Panc1 (cell line): Measurements from ENCODE around the gene UVSSA. TPM values are rescaled to one million over a fixed set of nuclear protein-coding genes. Genes with fewer than 3 reads are reported as not detected.
"Not testable (repeated sequence)": the region's sequence is repeated elsewhere in the genome, so short reads cannot be mapped to it uniquely, and the experiment has no call there.

Experiments
- ATAC-seq: fragments of 200-7000 bp; cut with Tn5 transposase; 2 replicates; pipeline ENCODE4 v1.9.1; 2020; ENCODE audit warnings: mild to moderate bottlenecking, moderate library complexity
- BruUV-seq: library from RNA; stranded (reverse); fragments of 400-500 nt; replicated peaks from 2 replicates; lab custom pipeline; 2021; lab: Mats Ljungman, UMichigan
- CTCF ChIA-PET: fragments of 300-600 bp; sonication (Branson Sonifier 250); formaldehyde crosslinking; loops from one replicate; lab custom pipeline; 2022; ENCODE audit warnings: antibody characterized with exemption; lab: Charles Lee
- POLR2A ChIA-PET: fragments of 300-600 bp; sonication (Branson Sonifier 250); formaldehyde crosslinking; loops from one replicate; lab custom pipeline; 2022; ENCODE audit warnings: antibody characterized with exemption; lab: Charles Lee
- DNase-seq: peaks from one replicate; pipeline ENCODE4 v3.0.0-alpha.2; 2010; ENCODE audit warnings: low read depth, low spot score
- H3K27ac ChIP-seq: 2 replicates; pipeline ENCODE4 v1.5.1; 2011; ENCODE audit warnings: mild to moderate bottlenecking, low read length, inconsistent platforms
- H3K27me3 ChIP-seq: fragments of 200-500 bp; sonication (Bioruptor generic); 2 replicates; pipeline ENCODE4 v1.6.0; 2014; ENCODE audit warnings: low read length, inconsistent platforms; ENCODE audit not compliant: control insufficient read depth, insufficient read depth
- H3K36me3 ChIP-seq: fragments of 200-500 bp; sonication (Bioruptor generic); 2 replicates; pipeline ENCODE4 v1.5.1; 2014; ENCODE audit warnings: inconsistent platforms, mild to moderate bottlenecking, low read length, moderate library complexity; ENCODE audit not compliant: control insufficient read depth, insufficient read depth
- H3K4me1 ChIP-seq: 2 replicates; pipeline ENCODE4 v1.5.1; 2011; ENCODE audit warnings: inconsistent platforms, mild to moderate bottlenecking, low read length, moderate library complexity; ENCODE audit not compliant: control insufficient read depth, insufficient read depth
- H3K4me3 ChIP-seq, 2 experiments: 2 replicates each; pipeline ENCODE4 v1.5.1; 2011 to 2012; ENCODE audit warnings: low read depth in 2 of 2, low read length in 2 of 2, mild to moderate bottlenecking in 2 of 2, inconsistent platforms in 1 of 2, moderate library complexity in 1 of 2
- H3K9me3 ChIP-seq: fragments of 200-500 bp; sonication (Bioruptor generic); 2 replicates; pipeline ENCODE4 v1.5.1; 2014; ENCODE audit warnings: low read depth, mild to moderate bottlenecking, inconsistent platforms, low read length, moderate library complexity; ENCODE audit not compliant: control insufficient read depth, insufficient read depth
- POLR2AphosphoS5 ChIP-seq: IDR thresholded peaks from 2 replicates; pipeline ENCODE4 v1.6.1; 2012; ENCODE audit warnings: mild to moderate bottlenecking, low read depth, low read length, moderate library complexity
- SIN3A ChIP-seq: IDR thresholded peaks from 2 replicates; pipeline ENCODE4 v1.6.1; 2012; ENCODE audit warnings: low read depth, mild to moderate bottlenecking, low read length, moderate library complexity, borderline replicate concordance; ENCODE audit not compliant: insufficient read depth
- TCF7L2 ChIP-seq: IDR thresholded peaks from 2 replicates; pipeline ENCODE4 v1.6.1; 2011; ENCODE audit warnings: mild to moderate bottlenecking, low read depth, low read length, inconsistent platforms
- in situ Hi-C: cut with HindIII; loops from 2 replicates; pipeline ENCODE4 v1.10.0; 2016; ENCODE audit warnings: low sequenced_read_pairs, low pct_unique_long_range_greater_than_20kb
- intact Hi-C: fragments of 100-400 bp; cut with micrococcal nuclease; formaldehyde crosslinking; loops from one replicate; pipeline ENCODE4 v1.10.0; 2022; ENCODE audit not compliant: unreplicated experiment
- total RNA-seq: library from RNA; stranded (reverse); gene quantifications from one replicate; pipeline ENCODE4 v1.2.1, GENCODE V29; 2021; ENCODE audit not compliant: unreplicated experiment
- TF ChIP-seq, protein P1 (sequence below), 2 experiments: IDR thresholded peaks; 2 replicates each; pipeline ENCODE4 v1.6.1; 2011 to 2012; ENCODE audit warnings: low read depth in 2 of 2, control low read depth in 1 of 2, low read length in 1 of 2, mild to moderate bottlenecking in 1 of 2, moderate library complexity in 1 of 2; ENCODE audit not compliant: insufficient read depth in 1 of 2
- TF ChIP-seq, protein P2 (sequence below): fragments of 450-650 bp; IDR thresholded peaks from 2 replicates; pipeline ENCODE4 v1.5.1; 2017; ENCODE audit warnings: mild to moderate bottlenecking

The UVSSA gene
- total RNA-seq, 1 experiment from 2014 or later: 23.4 TPM

- no peak for ATAC-seq
- BruUV-seq: no TSS peak
- TF ChIP-seq POLR2AphosphoS5: no peak
- TF ChIP-seq, protein P1, sequence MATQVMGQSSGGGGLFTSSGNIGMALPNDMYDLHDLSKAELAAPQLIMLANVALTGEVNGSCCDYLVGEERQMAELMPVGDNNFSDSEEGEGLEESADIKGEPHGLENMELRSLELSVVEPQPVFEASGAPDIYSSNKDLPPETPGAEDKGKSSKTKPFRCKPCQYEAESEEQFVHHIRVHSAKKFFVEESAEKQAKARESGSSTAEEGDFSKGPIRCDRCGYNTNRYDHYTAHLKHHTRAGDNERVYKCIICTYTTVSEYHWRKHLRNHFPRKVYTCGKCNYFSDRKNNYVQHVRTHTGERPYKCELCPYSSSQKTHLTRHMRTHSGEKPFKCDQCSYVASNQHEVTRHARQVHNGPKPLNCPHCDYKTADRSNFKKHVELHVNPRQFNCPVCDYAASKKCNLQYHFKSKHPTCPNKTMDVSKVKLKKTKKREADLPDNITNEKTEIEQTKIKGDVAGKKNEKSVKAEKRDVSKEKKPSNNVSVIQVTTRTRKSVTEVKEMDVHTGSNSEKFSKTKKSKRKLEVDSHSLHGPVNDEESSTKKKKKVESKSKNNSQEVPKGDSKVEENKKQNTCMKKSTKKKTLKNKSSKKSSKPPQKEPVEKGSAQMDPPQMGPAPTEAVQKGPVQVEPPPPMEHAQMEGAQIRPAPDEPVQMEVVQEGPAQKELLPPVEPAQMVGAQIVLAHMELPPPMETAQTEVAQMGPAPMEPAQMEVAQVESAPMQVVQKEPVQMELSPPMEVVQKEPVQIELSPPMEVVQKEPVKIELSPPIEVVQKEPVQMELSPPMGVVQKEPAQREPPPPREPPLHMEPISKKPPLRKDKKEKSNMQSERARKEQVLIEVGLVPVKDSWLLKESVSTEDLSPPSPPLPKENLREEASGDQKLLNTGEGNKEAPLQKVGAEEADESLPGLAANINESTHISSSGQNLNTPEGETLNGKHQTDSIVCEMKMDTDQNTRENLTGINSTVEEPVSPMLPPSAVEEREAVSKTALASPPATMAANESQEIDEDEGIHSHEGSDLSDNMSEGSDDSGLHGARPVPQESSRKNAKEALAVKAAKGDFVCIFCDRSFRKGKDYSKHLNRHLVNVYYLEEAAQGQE (IDR thresholded peaks at IDR 0.05; ENCODE audit: insufficient read depth in 1 of 2, low read depth in 2 of 2, low read length in 1 of 2): no peak
- intact Hi-C loops (no loop called here), in situ Hi-C loops (no loop called here)
- POLR2A ChIA-PET: no interaction called here
- no peak overlapping the region for H3K4me3 ChIP-seq
- no peaks in the 10 kb centered on the region for H3K36me3 ChIP-seq
- no peak overlapping the region for H3K27ac ChIP-seq
- H3K9me3 ChIP-seq: no peaks in the 10 kb centered on the region
- no peak for DNase-seq
- no peaks in the 10 kb centered on the region for H3K27me3 ChIP-seq
- CTCF ChIA-PET: no interaction called here
- no peaks in the 10 kb centered on the region for H3K4me1 ChIP-seq
Observed at GRCh38 chr4:1371176-1372165, 24.5 kb downstream of the UVSSA start.

DNA sequence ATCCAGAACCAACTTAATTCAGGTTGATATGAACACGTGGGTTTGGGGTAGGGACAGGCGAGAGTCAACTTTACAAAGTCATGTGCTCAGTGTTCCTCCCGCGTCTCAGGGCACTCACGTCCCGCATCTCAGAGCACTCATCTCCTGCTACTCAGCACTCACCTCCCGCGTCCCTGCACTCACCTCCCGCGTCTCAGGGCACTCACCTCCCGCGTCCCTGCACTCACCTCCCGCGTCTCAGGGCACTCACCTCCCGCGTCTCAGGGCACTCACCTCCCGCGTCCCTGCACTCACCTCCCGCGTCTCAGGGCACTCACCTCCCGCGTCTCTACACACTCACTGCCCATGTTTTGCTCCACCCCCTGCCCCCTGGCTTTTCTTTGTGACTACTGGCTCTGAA lies 25.6 kb downstream of the UVSSA start:
- H3K36me3 ChIP-seq, POLR2A ChIA-PET, in situ Hi-C loops, H3K9me3 ChIP-seq, BruUV-seq, DNase-seq, H3K27me3 ChIP-seq, ATAC-seq, H3K4me1 ChIP-seq, H3K27ac ChIP-seq, intact Hi-C loops, H3K4me3 ChIP-seq, CTCF ChIA-PET: not testable (repeated sequence)

DNA sequence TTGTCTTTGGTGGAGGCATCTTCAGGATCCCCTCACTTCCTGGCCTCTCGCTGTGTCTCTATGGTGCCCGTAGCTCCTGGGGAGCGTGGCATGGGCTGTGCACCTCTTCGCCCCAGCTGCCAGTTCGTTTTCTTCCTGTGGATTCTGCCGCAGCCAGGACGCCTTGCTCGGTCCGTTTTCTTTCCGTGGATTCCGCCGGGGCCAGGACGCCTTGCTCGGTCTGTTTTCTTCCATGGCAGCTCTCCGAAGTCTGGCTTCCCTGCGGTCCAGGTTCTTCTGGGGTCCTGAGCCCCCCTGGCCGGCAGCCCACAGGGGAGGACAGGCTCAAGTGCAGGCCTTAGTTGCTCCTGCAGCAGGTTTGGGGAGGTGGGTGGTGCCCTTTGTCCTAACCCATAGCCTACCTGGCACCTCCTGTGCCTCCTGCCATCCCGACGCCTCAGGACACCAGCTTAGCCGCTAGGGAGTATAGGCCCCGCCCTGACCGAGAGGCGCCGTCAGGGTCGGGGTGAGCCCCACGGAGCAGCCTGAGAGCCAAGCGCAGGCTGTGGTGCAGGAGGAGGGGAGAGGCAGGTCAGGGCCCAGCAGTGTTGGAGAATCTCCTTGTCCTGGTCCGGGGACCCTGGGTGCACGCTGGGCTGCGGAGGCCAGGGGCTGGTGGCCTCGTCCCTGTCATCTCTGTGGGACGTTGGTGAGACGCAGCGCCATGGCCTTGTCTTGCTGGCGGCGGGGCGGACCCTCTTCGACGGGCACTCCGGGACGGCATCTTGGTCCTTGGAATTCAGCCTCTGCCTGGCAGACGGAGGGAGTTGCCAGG lies 27.1 kb downstream of the UVSSA start:
- TF ChIP-seq, protein P2, sequence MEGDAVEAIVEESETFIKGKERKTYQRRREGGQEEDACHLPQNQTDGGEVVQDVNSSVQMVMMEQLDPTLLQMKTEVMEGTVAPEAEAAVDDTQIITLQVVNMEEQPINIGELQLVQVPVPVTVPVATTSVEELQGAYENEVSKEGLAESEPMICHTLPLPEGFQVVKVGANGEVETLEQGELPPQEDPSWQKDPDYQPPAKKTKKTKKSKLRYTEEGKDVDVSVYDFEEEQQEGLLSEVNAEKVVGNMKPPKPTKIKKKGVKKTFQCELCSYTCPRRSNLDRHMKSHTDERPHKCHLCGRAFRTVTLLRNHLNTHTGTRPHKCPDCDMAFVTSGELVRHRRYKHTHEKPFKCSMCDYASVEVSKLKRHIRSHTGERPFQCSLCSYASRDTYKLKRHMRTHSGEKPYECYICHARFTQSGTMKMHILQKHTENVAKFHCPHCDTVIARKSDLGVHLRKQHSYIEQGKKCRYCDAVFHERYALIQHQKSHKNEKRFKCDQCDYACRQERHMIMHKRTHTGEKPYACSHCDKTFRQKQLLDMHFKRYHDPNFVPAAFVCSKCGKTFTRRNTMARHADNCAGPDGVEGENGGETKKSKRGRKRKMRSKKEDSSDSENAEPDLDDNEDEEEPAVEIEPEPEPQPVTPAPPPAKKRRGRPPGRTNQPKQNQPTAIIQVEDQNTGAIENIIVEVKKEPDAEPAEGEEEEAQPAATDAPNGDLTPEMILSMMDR: no peak
- TF ChIP-seq POLR2AphosphoS5 (no peak), TCF7L2 (no peak), SIN3A (no peak)
- TF ChIP-seq, protein P1 (IDR thresholded peaks at IDR 0.05; ENCODE audit: insufficient read depth in 1 of 2, low read depth in 2 of 2, low read length in 1 of 2): no peak
- ChIA-PET POLR2A (no interaction called here), CTCF (no interaction called here)
- in situ Hi-C loops: no loop called here
- H3K9me3 ChIP-seq: no peaks in the 10 kb centered on the region
- H3K4me1 ChIP-seq: no peaks in the 10 kb centered on the region
- no TSS peak for BruUV-seq
- no peak for DNase-seq
- no peaks in the 10 kb centered on the region for H3K36me3 ChIP-seq
- intact Hi-C loops: no loop called here
- H3K4me3 ChIP-seq: no peak overlapping the region
- no peak overlapping the region for H3K27ac ChIP-seq
- no peaks in the 10 kb centered on the region for H3K27me3 ChIP-seq
- ATAC-seq: no peak
